G401.6 (cell line): ENCODE measurements around the gene INTS1.

Experiments used
- FAIRE-seq: peaks from 2 replicates; lab custom pipeline; 2012; peaks lifted over from hg19 to GRCh38; lab: Jason Lieb, UNC

The INTS1 gene

GRCh38 chr7:1503816-1504775 lies at the start of gene INTS1:
Gene INTS1 (minus strand): TSS chr7:1504389. CDS start chr7:1503960, 429 bp downstream.
- peak; percentile 54 for FAIRE-seq

- FAIRE-seq = no peak
Measured at GRCh38 chr7:1553512-1554210, 49.5 kb upstream of the INTS1 start.

GRCh38 chr7:1552200-1552599 lies 48.0 kb upstream of the INTS1 start:
- peak; percentile 93 for FAIRE-seq

GRCh38 chr7:1550846-1551155 lies 46.6 kb upstream of the INTS1 start:
- FAIRE-seq = no peak

GRCh38 chr7:1550005-1550845 lies 46.0 kb upstream of the INTS1 start:
- no peak for FAIRE-seq

- FAIRE-seq = no peak
Measured at GRCh38 chr7:1549357-1550004, 45.3 kb upstream of the INTS1 start.

GRCh38 chr7:1548944-1549343 lies 44.8 kb upstream of the INTS1 start:
- no peak for FAIRE-seq

GRCh38 chr7:1548438-1548831 lies 44.2 kb upstream of the INTS1 start:
- no peak for FAIRE-seq

GRCh38 chr7:1547777-1548437 lies 43.7 kb upstream of the INTS1 start:
- FAIRE-seq = no peak

GRCh38 chr7:1546909-1547776 lies 43.0 kb upstream of the INTS1 start:
- no peak for FAIRE-seq

- FAIRE-seq = no peak
Measured at GRCh38 chr7:1546274-1546908, 42.2 kb upstream of the INTS1 start.

GRCh38 chr7:1545417-1546246 lies 41.4 kb upstream of the INTS1 start:
- no peak for FAIRE-seq

GRCh38 chr7:1544896-1545416 lies 40.8 kb upstream of the INTS1 start:
- FAIRE-seq = no peak

- FAIRE-seq = no peak
Measured at GRCh38 chr7:1544178-1544895, 40.1 kb upstream of the INTS1 start.

GRCh38 chr7:1543826-1544177 lies 39.6 kb upstream of the INTS1 start:
- FAIRE-seq = no peak

- FAIRE-seq = no peak
Measured at GRCh38 chr7:1542841-1543747, 38.9 kb upstream of the INTS1 start.

- no peak for FAIRE-seq
Measured at GRCh38 chr7:1542329-1542728, 38.1 kb upstream of the INTS1 start.
